ENCODE measurements around the gene POLR2F.

- TF ChIP-seq, protein P1, sequence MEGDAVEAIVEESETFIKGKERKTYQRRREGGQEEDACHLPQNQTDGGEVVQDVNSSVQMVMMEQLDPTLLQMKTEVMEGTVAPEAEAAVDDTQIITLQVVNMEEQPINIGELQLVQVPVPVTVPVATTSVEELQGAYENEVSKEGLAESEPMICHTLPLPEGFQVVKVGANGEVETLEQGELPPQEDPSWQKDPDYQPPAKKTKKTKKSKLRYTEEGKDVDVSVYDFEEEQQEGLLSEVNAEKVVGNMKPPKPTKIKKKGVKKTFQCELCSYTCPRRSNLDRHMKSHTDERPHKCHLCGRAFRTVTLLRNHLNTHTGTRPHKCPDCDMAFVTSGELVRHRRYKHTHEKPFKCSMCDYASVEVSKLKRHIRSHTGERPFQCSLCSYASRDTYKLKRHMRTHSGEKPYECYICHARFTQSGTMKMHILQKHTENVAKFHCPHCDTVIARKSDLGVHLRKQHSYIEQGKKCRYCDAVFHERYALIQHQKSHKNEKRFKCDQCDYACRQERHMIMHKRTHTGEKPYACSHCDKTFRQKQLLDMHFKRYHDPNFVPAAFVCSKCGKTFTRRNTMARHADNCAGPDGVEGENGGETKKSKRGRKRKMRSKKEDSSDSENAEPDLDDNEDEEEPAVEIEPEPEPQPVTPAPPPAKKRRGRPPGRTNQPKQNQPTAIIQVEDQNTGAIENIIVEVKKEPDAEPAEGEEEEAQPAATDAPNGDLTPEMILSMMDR (IDR thresholded peaks at IDR 0.05 in 2 of 3, conservative IDR thresholded peaks at IDR 0.05 in 1 of 3; ENCODE audit: borderline replicate concordance in 1 of 3, insufficient read depth in 1 of 3, low read depth in 2 of 3, low read length in 2 of 3), result no peak
- TF ChIP-seq POLR2AphosphoS5 (IDR thresholded peaks at IDR 0.05; ENCODE audit: low read depth, low read length) (no peak), POLR2A (IDR thresholded peaks at IDR 0.05; ENCODE audit: borderline replicate concordance, extremely low read depth, insufficient read depth, insufficient read length) (no peak), SP1 (IDR thresholded peaks at IDR 0.05; ENCODE audit: low read depth) (no peak), RAD21 (IDR thresholded peaks at IDR 0.05; ENCODE audit: low read depth) (no peak), CBX3 (IDR thresholded peaks at IDR 0.05; ENCODE audit: low read depth) (no peak), SRF (IDR thresholded peaks at IDR 0.05; ENCODE audit: low read depth) (no peak), EZH2phosphoT487 (IDR thresholded peaks at IDR 0.05; ENCODE audit: borderline replicate concordance) (no peak), ZBTB33 (IDR thresholded peaks at IDR 0.05; ENCODE audit: extremely low read depth, insufficient replicate concordance, low read length) (no peak), ZNF274 (IDR thresholded peaks at IDR 0.05; ENCODE audit: low read depth, low read length) (no peak), YY1 (IDR thresholded peaks at IDR 0.05; ENCODE audit: extremely low read depth, insufficient replicate concordance, low read depth, low read length) (no peak)
- TF ChIP-seq, protein P2, sequence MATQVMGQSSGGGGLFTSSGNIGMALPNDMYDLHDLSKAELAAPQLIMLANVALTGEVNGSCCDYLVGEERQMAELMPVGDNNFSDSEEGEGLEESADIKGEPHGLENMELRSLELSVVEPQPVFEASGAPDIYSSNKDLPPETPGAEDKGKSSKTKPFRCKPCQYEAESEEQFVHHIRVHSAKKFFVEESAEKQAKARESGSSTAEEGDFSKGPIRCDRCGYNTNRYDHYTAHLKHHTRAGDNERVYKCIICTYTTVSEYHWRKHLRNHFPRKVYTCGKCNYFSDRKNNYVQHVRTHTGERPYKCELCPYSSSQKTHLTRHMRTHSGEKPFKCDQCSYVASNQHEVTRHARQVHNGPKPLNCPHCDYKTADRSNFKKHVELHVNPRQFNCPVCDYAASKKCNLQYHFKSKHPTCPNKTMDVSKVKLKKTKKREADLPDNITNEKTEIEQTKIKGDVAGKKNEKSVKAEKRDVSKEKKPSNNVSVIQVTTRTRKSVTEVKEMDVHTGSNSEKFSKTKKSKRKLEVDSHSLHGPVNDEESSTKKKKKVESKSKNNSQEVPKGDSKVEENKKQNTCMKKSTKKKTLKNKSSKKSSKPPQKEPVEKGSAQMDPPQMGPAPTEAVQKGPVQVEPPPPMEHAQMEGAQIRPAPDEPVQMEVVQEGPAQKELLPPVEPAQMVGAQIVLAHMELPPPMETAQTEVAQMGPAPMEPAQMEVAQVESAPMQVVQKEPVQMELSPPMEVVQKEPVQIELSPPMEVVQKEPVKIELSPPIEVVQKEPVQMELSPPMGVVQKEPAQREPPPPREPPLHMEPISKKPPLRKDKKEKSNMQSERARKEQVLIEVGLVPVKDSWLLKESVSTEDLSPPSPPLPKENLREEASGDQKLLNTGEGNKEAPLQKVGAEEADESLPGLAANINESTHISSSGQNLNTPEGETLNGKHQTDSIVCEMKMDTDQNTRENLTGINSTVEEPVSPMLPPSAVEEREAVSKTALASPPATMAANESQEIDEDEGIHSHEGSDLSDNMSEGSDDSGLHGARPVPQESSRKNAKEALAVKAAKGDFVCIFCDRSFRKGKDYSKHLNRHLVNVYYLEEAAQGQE (IDR thresholded peaks at IDR 0.05; ENCODE audit: low read depth), result no peak
- TF ChIP-seq, protein P3, sequence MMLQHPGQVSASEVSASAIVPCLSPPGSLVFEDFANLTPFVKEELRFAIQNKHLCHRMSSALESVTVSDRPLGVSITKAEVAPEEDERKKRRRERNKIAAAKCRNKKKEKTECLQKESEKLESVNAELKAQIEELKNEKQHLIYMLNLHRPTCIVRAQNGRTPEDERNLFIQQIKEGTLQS (IDR thresholded peaks at IDR 0.05), result no peak
Measured at GRCh38 chr22:37965940-37966664, 12.6 kb downstream of the POLR2F start.
